ENCODE data around the gene CCDC86.

DNA sequence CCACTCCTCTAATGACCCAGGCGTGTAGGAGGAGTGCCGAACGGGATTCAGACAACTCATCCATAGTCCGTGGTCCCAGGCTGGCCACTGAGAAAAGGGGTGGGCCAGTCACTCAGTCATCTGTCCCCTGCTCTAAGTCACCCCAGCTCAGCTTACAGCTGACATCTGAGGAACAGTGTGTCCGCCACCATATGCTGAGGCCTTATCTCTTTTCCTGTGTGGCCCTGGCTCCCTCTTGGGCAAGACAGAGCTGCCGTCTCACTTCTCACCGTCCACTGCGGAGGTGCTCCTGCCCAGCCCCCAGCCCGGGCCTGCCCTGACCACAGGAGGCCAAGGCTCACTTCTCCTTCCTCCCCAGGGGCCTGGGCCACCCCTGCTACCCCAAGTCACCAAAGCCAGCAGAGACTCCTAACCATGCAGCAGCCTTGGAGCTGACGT is 6.8 kb downstream of the CCDC86 start:
- TF ChIP-seq, protein P1, sequence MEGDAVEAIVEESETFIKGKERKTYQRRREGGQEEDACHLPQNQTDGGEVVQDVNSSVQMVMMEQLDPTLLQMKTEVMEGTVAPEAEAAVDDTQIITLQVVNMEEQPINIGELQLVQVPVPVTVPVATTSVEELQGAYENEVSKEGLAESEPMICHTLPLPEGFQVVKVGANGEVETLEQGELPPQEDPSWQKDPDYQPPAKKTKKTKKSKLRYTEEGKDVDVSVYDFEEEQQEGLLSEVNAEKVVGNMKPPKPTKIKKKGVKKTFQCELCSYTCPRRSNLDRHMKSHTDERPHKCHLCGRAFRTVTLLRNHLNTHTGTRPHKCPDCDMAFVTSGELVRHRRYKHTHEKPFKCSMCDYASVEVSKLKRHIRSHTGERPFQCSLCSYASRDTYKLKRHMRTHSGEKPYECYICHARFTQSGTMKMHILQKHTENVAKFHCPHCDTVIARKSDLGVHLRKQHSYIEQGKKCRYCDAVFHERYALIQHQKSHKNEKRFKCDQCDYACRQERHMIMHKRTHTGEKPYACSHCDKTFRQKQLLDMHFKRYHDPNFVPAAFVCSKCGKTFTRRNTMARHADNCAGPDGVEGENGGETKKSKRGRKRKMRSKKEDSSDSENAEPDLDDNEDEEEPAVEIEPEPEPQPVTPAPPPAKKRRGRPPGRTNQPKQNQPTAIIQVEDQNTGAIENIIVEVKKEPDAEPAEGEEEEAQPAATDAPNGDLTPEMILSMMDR (IDR thresholded peaks at IDR 0.05; ENCODE audit: low read depth, low read length, poor library complexity, severe bottlenecking): no peak
- no peak for TF ChIP-seq EZH2phosphoT487 (IDR thresholded peaks at IDR 0.05; ENCODE audit: borderline replicate concordance, low read length)

Measured in DOHH2 (cell line).